Osteoblast (primary cell): Measurements from ENCODE around the gene DNASE2. TPM values are rescaled to one million over a fixed set of nuclear protein-coding genes. Genes with fewer than 3 reads are reported as not detected.
A peak's percentile ranks its signal among the peaks of the same experiment; 100 is the strongest.

ENCODE experiments used
- DNase-seq: peaks from one replicate; pipeline ENCODE4 v3.0.0; 2011; ENCODE audit warnings: low spot score, mixed read lengths; ENCODE audit not compliant: insufficient read length; ENCODE audit errors: missing footprints
- H2AFZ ChIP-seq: 2 replicates; pipeline ENCODE4 v1.6.0; 2011; ENCODE audit warnings: mild to moderate bottlenecking, low read length
- H3K27ac ChIP-seq: 2 replicates; pipeline ENCODE4 v1.5.1; 2011; ENCODE audit warnings: mild to moderate bottlenecking, low read depth, low read length, moderate library complexity
- H3K27me3 ChIP-seq: 2 replicates; pipeline ENCODE4 v1.6.0; 2012; ENCODE audit warnings: mild to moderate bottlenecking, control low read depth, inconsistent platforms, low read length, moderate library complexity; ENCODE audit not compliant: insufficient read depth
- H3K36me3 ChIP-seq: 2 replicates; pipeline ENCODE4 v1.5.1; 2011; ENCODE audit warnings: mild to moderate bottlenecking, low read length, control low read depth, moderate library complexity; ENCODE audit not compliant: insufficient read depth
- H3K4me1 ChIP-seq: 2 replicates; pipeline ENCODE4 v1.5.1; 2011; ENCODE audit warnings: mild to moderate bottlenecking, low read length, control low read depth, moderate library complexity; ENCODE audit not compliant: insufficient read depth
- H3K4me2 ChIP-seq: 2 replicates; pipeline ENCODE4 v1.6.0; 2011; ENCODE audit warnings: mild to moderate bottlenecking, low read length; ENCODE audit not compliant: insufficient read depth
- H3K4me3 ChIP-seq: fragments of 200-600 bp; sonication (generic); 3 replicates; pipeline ENCODE4 v1.5.1; 2012; ENCODE audit warnings: mild to moderate bottlenecking, low read length, inconsistent platforms; ENCODE audit not compliant: insufficient read depth
- H3K79me2 ChIP-seq: 2 replicates; pipeline ENCODE4 v1.6.0; 2012; ENCODE audit warnings: mild to moderate bottlenecking, low read length, control low read depth, inconsistent platforms; ENCODE audit not compliant: insufficient read depth
- H3K9me3 ChIP-seq: 2 replicates; pipeline ENCODE4 v1.5.1; 2011; ENCODE audit warnings: low read depth, low read length, control low read depth
- H4K20me1 ChIP-seq: 2 replicates; pipeline ENCODE4 v1.6.0; 2012; ENCODE audit warnings: mild to moderate bottlenecking, low read length, control low read depth; ENCODE audit not compliant: insufficient read depth
- CTCF ChIP-seq: IDR thresholded peaks from 2 replicates; pipeline ENCODE4 v1.5.1; 2011; ENCODE audit warnings: mild to moderate bottlenecking, low read depth, low read length, moderate library complexity; ENCODE audit errors: extremely low read depth
- total RNA-seq: library from RNA; depleted of rRNA; stranded (reverse); fragments of >200 nt; gene quantifications from 2 replicates; pipeline ENCODE4 v1.2.3, GENCODE V29; 2012

The DNASE2 gene
- total RNA-seq, 1 donor, result 48.1 TPM

- Histone ChIP-seq H3K4me2 (peak overlapping the region; percentile 54), H3K27ac (no peak overlapping the region), H2AFZ (no peak overlapping the region), H3K4me3 (peak overlapping the region; percentile 48), H3K36me3 (no peaks in the 10 kb centered on the region), H3K9me3 (peaks cover 9% of the 10 kb centered on the region), H3K27me3 (peaks cover 26% of the 10 kb centered on the region), H3K79me2 (no peaks in the 10 kb centered on the region), H4K20me1 (no peaks in the 10 kb centered on the region), H3K4me1 (peaks cover 6% of the 10 kb centered on the region)
- TF ChIP-seq CTCF, result peak; percentile 43
- peak; percentile 95 for DNase-seq
These were observed 3.9 kb upstream of the DNASE2 start for GRCh38 chr19:12884926-12885748.

GRCh38 chr19:12884627-12884925 lies 3.3 kb upstream of the DNASE2 start:
- Histone ChIP-seq H3K27ac (no peak overlapping the region), H3K4me1 (peaks cover 6% of the 10 kb centered on the region), H3K4me3 (no peak overlapping the region), H3K9me3 (peaks cover 9% of the 10 kb centered on the region), H3K27me3 (peaks cover 26% of the 10 kb centered on the region), H2AFZ (no peak overlapping the region), H3K4me2 (no peak overlapping the region), H3K79me2 (no peaks in the 10 kb centered on the region), H3K36me3 (no peaks in the 10 kb centered on the region), H4K20me1 (no peaks in the 10 kb centered on the region)
- no peak for TF ChIP-seq CTCF
- DNase-seq, result peak; percentile 39

GRCh38 chr19:12884202-12884601 lies 3.0 kb upstream of the DNASE2 start:
- TF ChIP-seq CTCF, result no peak
- Histone ChIP-seq H3K4me2 (no peak overlapping the region), H3K79me2 (no peaks in the 10 kb centered on the region), H3K27me3 (peaks cover 26% of the 10 kb centered on the region), H4K20me1 (no peaks in the 10 kb centered on the region), H3K4me3 (no peak overlapping the region), H3K27ac (no peak overlapping the region), H2AFZ (no peak overlapping the region), H3K9me3 (peaks cover 9% of the 10 kb centered on the region), H3K4me1 (peaks cover 6% of the 10 kb centered on the region), H3K36me3 (no peaks in the 10 kb centered on the region)
- DNase-seq, result peak; percentile 50

DNA sequence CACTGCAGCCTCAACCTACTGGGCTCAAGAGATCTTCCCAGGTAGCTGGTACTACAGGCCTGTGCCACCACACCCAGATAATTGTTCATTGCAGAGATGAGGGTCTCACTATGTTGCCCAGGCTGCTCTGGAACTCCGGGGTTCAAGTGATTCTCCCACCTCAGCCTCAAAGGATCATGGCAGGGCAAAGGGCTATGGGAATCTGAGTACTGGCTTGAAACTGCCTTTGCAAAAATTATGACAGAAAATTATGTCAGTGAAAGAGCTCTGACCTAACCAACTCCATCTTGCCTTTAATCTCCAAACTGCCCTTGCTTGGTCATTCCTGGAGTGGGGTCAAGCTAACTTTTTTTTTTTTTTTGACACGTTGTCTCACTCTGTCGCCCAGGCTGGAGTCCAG lies 1.3 kb upstream of the DNASE2 start:
- Histone ChIP-seq H3K9me3 (peaks cover 9% of the 10 kb centered on the region), H3K79me2 (no peaks in the 10 kb centered on the region), H3K36me3 (peaks cover 6% of the 10 kb centered on the region), H3K27ac (no peak overlapping the region), H4K20me1 (no peaks in the 10 kb centered on the region), H3K4me1 (peaks cover 6% of the 10 kb centered on the region), H2AFZ (no peak overlapping the region), H3K4me2 (no peak overlapping the region), H3K4me3 (no peak overlapping the region), H3K27me3 (peaks cover 26% of the 10 kb centered on the region)
- no peak for DNase-seq
- no peak for TF ChIP-seq CTCF
